Measurements from ENCODE around the gene TCF25.
"Not testable (repeated sequence)": the region's sequence is repeated elsewhere in the genome, so short reads cannot be mapped to it uniquely, and the experiment has no call there.

The TCF25 gene, protein sequence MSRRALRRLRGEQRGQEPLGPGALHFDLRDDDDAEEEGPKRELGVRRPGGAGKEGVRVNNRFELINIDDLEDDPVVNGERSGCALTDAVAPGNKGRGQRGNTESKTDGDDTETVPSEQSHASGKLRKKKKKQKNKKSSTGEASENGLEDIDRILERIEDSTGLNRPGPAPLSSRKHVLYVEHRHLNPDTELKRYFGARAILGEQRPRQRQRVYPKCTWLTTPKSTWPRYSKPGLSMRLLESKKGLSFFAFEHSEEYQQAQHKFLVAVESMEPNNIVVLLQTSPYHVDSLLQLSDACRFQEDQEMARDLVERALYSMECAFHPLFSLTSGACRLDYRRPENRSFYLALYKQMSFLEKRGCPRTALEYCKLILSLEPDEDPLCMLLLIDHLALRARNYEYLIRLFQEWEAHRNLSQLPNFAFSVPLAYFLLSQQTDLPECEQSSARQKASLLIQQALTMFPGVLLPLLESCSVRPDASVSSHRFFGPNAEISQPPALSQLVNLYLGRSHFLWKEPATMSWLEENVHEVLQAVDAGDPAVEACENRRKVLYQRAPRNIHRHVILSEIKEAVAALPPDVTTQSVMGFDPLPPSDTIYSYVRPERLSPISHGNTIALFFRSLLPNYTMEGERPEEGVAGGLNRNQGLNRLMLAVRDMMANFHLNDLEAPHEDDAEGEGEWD

DNA sequence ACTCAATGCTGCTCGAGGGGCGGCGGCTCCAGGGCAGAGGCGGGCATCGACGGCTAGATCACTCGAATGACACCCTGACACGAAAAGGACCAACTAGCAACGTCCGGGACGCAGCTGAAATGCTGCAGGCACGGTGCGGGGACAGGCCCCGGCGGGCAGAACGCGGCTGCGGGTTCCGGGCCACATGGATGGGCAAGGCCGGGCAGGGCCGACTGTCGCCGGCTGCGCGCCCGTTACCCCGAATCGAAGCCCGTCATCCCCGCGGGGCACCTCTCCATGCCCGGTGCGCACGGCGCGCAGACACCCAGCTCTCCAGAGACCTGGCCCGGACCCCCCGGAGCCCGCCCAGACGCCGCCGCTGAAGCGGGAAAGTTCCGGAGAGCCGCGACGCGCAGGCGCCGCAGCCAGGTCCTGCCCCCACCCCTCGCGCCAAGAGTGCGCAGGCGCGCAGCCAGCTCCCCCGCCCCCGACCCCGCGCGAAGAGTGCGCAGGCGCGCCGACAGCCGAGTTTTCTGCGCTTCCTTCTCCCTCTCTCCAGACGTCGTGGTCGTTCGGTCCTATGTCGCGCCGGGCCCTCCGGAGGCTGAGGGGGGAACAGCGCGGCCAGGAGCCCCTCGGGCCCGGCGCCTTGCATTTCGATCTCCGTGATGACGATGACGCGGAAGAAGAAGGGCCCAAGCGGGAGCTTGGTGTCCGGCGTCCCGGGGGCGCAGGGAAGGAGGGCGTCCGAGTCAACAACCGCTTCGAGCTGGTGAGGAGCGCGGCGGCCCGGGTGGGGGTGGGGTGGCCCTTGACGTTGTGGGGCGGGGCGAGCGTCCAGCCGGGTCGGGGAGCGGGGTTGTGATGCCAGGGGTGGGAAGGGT, at the start of gene TCF25:
Gene TCF25, plus strand, starts transcription at position 484 of the 863 bp plus-strand sequence. Its CDS starts 76 bp downstream, at position 560.
- DNase-seq: peak; percentile 46

DNA sequence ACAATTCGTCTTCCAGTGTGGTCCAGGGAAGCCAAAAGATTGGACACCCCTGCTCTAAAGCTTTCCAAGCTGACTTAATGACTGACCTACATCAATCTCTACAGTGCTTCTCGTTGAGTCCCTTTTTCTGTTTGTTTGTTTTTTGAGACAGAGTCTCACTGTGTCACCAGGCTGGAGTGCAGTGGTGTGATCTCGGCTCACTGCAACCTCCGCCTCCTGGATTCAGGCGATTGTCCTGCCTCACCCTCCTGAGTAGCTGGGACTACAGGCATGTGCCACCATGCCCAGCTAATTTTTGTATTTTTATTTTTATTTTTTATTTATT, 49.6 kb upstream of the TCF25 start:
- not testable (repeated sequence) for DNase-seq

DNA sequence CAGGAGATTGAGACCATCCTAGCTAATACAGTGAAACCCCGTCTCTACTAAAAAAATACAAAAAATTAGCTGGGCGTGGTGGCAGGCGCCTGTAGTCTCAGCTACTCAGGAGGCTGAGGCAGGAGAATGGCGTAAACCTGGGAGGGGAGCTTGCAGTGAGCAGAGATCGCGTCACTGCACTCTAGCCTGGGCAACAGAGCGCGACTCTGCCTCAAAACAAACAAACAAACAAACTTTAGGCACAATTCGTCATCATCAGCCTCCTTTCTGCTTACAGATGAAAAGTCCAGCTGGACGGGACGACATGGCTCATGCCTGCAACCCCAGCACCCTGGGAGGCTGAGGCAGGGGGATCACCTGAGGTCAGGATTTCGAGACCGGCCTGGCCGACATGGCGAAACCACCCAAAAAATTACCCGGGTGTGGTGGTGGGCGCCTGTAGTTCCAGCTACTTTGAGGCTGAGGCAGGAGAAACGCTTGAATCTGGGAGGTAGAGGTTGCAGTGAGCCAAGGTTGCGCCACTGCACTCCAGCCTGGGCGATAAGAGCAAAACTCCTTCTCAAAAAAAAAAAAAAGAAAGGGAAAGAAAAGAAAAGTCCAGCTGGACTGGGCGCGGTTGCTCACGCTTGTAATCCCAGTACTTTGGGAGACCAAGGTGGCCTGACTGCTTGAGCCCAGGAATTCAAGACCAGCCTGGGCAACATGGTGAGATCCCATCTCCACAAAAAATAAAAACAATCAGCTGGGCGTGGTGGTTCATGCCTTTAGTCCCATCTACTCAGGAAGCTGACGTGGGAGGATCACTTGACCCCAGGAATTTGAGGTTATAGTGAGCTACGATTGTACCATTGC, 46.6 kb upstream of the TCF25 start:
- DNase-seq: no peak

DNA sequence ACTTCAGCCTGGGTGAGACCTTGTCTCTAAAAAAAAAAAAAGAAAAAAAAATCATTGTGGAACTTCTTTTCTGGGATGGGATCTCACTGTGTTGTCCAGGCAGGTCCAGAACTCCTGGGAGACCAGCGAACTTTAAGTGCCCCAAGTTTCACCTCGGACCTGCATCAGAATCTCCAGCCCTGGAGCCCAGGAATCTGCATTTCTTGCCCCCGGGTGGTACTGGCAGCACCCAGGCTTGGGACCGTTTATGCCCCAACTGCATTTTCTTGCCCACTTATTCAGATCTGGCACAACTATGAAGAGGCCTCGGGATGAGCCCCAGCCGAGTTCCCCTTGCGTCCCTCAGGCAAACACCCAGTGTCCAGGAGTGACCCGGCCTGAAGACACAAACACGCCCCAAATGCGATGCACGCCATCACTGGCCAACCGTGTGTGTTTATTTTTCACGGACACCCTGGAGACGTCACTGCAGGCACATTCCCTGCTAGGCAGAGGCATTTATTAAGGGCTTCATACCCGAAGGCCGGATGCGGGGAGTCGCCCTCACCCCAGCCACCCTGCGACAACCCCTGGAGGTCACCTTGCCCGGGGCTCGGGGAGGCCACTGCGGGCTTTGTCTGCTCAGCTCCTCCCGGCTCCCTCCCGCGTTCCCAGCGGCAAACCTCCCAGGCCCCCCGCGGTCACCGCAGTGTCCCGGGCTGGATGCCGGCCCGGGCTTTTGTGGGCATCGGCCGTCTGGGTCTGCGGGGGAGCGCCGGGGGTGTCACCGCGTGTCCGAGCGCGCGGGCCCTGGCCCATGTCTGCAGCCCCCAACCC, 45.8 kb upstream of the TCF25 start:
- no peak for DNase-seq

DNA sequence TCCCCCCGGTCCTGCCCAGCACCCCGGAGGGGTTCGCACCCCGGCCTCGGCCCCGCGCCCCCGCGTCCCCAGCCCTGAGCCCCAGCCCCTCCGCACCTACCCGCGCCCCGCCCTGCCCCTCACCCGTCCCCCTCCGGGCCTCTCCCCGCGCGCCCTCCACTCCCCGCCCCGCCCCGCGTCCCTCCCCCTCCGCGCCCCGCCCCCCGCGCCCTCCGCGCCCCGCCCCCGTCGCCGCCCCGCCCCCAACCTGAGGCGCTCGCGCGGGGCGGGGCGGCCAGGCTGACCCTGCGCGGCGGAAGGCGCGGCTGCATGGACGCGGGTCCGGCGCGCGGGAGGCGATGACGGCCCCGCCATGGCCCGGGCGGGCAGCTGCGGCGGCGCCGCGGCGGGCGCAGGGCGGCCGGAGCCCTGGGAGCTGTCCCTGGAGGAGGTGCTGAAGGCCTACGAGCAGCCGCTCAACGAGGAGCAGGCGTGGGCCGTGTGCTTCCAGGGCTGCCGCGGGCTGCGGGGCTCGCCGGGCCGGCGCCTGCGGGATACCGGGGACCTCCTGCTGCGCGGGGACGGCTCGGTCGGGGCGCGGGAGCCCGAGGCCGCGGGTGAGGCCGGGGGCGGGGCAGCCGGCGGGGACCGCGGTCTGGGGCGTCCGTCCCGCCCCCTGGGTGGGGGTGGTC, 45.1 kb upstream of the TCF25 start, which contains the start of gene SPIRE2:
Gene SPIRE2, plus strand, starts transcription at position 277 of the 671 bp plus-strand sequence. Its CDS starts 76 bp downstream, at position 353.
- DNase-seq: no peak

DNA sequence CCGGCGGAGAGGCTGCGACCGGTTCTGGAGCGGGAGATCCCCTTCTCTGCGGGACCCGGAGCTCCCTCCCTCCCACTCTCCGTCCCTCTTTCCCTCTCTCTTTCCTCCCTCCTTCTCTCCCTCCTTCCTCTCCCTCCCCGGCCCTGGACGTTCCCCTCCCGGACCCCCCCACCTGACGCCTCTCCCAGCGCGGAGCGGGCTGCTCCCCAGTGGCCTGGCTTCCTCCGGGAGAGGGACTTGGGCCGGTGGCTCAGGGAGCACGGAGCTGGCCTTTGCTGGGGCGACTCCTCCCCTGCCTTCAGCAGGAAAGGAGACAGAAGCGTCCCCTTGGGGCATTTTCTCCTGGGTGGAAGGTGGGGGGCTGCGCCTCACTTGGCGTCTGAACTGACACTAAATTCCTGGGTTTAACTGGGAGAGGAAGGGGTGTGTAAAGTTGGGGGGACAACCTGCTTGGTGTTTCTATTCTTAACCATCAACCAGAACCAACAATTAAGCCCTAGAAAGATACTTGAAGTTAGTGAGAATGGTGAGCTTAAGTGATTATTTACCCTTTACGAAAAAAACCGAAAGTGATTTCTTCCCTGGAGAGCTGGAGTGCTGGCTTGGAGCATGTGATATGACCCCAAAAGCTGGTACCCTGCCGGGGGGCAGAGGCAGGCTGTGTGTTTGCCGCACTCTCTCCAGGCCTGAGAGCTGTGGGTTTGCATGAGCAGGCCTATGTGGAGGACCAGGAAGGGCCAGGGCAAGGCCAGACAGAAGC, 44.3 kb upstream of the TCF25 start:
- DNase-seq: no peak

DNA sequence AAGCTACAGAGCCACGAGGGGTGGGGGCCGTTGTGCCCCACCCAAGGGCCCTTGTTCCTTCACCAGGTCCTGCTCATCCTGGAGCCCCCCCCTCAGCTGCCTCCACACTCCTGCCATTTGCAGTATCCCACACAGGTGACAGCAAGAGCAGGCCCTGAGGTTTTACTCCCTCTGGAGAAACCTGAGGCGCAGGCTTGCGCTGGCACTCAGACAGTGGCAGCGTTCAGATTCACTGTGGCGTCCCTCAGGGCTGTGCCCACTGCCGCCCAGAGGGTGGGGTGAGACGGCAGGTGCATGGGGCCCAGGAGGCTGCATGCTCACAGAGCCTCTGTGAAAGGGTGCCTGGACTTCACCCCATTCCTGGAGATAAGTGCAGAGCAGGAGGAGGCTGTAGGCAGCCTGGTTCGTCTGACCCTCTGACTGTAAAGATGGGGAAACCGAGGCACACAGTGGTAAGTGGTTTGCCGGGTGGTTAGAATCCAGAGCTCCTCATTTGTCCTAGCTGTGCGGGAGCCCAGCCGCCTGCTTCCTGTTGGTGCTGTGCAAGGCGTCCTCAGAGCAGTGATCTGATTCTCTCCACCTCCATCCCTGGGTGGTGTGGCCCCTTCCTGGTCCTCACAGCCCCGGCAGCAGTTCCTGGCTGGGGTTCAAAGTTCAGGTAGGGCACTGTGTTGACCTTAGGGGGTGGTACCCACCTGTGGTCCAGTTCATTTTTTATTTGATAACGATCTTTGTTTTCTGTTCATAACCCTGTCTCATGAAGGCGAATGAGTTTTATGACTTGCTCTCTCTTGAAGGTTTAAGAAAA, 43.6 kb upstream of the TCF25 start:
- no peak for DNase-seq

DNA sequence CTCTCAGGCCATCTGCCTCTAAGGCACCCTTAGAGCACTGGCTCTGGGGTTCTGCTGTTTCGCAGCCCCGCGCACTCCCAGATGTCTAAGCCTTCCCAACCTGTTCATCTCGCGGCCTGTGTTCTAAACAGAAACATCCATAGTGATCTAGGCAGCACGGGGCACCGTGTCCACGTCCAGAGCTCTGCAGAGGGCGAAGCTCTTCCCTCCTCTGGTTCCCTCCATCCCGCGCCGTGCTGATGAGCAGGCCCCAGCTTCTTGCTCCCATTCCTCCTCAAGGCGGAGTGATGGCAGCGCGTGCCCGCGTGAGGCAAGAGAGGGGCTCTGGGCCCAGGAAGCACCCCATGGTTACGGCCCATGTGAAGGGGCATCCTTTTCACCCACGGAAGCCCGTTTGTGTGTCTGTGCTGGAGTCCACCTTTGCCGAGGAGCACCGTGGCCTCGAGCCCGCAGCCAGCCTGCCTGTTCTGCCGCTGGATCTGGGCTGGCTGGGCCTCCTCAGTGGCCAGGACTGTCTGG, 41.5 kb upstream of the TCF25 start:
- no peak for DNase-seq

DNA sequence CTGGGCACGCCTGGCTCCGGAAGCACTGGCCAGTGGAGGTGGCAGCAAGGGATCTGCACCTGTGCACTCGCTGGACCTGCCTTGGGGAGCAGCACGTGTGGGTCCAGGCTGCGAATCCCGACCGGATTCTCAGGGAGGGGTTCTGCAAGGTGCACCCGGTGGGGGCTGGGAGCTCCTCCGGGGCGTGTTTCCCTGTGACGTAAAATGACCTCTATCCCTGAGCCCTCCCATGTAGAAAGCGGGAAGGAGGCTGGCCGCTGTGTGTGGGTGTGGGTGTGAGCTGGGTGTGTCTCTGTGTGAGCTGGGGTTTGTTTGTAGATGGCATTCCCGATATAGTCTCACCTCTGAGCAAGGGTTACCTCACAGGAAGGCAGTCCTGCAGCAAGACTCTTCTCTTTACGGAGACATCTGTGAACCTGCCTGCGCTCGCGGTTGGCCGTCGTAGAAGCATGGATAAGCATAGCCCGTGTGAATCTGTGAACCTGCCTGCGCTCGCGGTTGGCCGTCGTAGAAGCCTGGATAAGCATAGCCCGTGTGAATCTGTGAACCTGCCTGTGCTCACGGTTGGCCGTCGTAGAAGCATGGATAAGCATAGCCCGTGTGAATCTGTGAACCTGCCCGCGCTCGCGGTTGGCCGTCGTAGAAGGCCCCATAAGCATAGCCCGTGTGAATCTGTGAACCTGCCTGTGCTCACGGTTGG, 39.6 kb upstream of the TCF25 start:
- not testable (repeated sequence) for DNase-seq

DNA sequence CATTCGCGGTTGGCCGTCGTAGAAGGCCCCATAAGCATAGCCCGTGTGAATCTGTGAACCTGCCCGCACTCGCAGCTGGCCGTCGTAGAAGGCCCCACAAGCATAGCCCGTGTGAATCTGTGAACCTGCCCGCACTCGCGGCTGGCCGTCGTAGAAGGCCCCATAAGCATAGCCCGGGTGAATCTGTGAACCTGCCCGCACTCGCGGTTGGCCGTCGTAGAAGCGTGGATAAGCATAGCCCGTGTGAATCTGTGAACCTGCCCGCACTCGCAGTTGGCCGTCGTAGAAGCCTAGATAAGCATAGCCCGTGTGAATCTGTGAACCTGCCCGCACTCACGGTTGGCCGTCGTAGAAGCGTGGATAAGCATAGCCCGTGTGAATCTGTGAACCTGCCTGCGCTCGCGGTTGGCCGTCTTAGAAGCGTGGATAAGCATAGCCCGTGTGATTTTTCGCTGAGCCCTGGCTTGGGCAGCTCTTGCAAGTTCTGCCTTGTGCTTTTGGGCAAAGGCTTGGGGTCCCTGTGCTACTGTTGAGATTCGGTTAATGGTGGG, 38.5 kb upstream of the TCF25 start:
- DNase-seq: not testable (repeated sequence)

DNA sequence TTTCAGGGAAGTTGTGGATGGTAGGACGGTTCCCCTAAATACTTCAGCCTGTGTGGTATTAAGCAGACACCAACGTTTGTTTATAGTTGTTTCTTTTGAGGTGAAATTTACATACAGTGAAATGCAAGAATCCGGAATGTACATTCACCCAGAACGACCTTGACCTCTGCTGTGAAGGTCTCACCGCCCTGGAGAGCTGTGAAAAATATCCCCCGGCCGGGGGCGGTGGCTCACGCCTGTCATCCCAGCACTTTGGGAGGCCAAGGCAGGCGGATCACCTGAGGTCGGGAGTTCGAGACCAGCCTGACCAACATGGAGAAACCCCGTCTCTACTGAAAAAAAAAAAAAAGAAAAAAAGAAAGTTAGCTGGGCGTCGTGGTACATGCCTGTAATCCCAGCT, 36.9 kb upstream of the TCF25 start:
- DNase-seq: not testable (repeated sequence)

DNA sequence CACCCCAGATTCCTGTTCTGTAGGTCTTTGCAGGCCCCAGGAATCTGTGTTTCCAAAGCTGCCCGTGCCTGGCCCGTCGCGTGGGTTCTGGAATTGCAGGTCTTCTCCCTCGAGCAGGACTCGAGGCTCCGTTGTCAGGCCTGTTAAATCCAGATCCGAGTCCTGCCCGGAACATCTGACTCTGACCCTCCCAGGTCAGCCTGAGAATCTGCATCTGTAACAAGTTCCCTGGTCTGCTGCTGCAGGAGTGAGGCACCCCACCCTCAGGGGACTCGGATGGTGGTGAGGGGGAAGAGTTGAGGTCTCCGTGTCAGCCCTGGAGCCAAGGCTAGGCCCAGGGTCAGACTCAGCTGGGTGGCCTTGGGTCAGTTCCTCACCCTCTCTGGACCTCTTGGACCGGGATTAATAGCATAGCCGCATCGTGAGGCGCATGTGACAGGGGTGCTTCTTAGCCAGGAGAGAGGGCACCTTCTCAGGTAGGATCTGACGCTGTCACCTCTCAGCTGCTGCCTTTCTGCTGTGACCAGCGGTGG, 36.3 kb upstream of the TCF25 start:
- DNase-seq: no peak

DNA sequence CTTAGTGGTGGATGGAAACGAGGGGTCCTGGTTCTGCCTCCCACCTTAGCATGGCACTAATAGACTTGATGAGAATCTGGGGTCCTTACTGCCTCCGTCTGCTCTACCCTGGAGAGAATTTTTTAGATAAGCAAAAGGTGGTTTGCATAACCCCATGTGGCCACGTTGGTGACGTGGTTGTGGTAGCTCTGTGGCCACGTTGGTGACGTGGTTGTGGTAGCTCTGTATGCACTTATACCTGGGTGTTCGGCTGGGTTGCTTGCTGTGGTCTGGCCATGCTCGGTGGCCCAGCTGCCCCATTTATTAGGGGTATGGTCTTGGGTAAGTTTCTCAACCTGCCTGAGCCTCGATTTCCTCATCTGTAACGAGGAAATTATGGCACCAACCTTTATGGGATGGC, 32.1 kb upstream of the TCF25 start:
- no peak for DNase-seq

DNA sequence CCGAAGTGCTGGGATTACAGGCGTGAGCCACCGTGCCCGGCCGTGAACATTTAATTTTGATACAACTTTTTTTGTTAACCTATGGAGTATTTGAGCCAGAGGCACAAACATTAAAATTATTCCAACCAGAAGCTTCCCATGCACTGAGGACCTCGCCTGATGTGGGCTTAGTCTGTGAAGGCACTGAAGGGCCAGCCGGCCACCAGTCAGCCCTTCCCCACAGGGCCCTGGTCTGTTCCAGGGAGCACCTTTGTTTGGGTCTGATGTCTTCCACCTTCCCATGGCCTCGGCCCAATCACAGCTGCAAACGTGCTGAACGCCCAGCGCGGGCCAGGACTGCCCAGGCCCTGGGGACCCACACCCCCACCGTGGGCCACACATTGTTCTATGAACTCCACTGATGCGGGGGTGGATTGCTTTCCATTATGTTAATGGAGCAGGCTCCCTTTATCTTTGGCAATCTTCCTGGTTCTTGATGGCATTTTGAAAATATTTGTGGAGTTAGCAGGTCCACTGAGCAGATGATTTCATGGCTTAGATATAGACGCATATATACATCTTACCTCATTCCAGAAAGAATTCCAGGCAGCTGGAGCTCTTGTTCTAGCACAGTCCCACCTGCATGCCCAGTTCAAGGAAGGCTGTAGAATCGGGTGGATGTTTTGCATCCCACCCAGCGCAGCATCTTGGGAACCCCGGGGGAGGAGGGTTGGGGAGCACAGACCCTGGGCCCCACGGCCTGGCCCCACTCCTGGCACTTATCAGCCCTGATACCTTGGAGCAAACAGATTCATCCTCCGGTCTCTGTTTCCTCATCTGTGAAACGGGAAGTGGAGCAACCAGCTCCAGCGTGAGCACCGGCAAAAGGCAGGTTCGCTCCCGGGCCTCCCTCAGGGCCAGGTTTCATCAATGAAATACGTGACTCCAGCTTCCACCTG, 30.7 kb upstream of the TCF25 start:
- DNase-seq: no peak

DNA sequence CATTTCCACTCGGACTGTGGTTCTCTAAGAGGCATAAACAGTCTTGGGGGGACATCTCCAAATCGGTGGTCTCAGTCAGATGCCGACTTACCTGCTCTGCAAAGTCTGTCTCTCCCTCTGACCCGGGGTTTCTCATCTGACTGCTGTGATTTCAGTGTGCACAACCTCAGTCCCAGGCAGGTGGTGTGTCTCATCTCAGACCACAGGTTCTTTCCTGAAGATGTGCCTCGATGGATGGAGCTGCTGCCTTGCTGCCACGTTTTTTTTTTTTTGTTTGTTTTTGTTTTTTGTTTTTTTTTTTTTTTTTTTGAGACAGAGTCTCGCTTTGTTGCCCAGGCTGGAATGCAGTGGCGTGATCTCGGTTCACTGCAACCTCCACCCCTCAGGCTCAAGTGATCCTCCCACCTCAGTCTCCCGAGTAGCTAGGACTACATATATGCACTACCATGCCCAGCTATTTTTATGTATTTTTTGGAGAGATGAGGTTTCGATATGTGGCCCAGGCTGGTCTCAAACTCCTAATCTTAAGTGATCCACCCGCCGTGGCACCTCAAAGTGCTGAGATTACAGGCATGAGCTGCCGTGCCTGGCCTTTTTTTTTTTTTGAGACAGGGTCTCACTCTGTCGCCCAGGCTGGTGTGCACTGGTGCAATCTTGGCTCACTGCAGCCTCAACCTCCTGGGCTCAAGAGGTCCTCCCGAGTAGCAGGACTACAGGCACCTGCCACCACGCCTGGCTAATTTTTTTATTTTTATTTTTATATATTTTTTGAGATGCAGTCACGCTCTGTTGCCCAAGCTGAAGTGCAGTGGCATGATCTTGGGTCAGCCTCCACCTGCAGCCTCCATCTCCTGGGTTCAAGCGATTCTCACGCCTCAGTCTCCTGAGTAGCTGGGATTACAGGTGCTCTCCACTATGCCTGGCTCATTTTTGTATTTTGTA, 29.7 kb upstream of the TCF25 start:
- DNase-seq: no peak

Measured in NCI-H2029 (cell line).